ENCODE data around the gene TTLL11.

- TF ChIP-seq CTCF (conservative IDR thresholded peaks at IDR 0.05; ENCODE audit: low read depth in 2 of 2) = no peak
- no peak for TF ChIP-seq POLR2AphosphoS5 (IDR thresholded peaks at IDR 0.05; ENCODE audit: low read depth)
- TF ChIP-seq ZNF462 (CRISPR knock-in tag; IDR thresholded peaks at IDR 0.05) = no peak
Measured at GRCh38 chr9:122128007-122128968, 35.2 kb upstream of the TTLL11 start.
